Stimulated activated CD8-positive, alpha-beta memory T cell treated with anti-CD3 and anti-CD28 coated beads, Interleukin-15, amount 100 ng/mL, for 4 hours (primary cell): Measurements from ENCODE around the gene ISX.
"Not testable (repeated sequence)": the region's sequence is repeated elsewhere in the genome, so short reads cannot be mapped to it uniquely, and the experiment has no call there.

Experiments
- DNase-seq, 2 donors: peaks; one replicate each; pipeline ENCODE4 v3.0.0-alpha.2; 2020; ENCODE audit warnings: low read depth in 2 of 2

The ISX gene

GRCh38 chr22:35065796-35066218, at the start of gene ISX:
Gene ISX, plus strand, starts transcription at chr22:35066158. Its CDS starts 930 bp downstream, at chr22:35067088.
- no peak for DNase-seq

GRCh38 chr22:35016909-35017308, 49.0 kb upstream of the ISX start:
- DNase-seq, result no peak

- DNase-seq, result no peak
These were observed 47.0 kb upstream of the ISX start for GRCh38 chr22:35018995-35019394.

GRCh38 chr22:35020517-35020916, 45.4 kb upstream of the ISX start:
- no peak for DNase-seq

GRCh38 chr22:35021161-35021560, 44.8 kb upstream of the ISX start:
- no peak for DNase-seq

DNA sequence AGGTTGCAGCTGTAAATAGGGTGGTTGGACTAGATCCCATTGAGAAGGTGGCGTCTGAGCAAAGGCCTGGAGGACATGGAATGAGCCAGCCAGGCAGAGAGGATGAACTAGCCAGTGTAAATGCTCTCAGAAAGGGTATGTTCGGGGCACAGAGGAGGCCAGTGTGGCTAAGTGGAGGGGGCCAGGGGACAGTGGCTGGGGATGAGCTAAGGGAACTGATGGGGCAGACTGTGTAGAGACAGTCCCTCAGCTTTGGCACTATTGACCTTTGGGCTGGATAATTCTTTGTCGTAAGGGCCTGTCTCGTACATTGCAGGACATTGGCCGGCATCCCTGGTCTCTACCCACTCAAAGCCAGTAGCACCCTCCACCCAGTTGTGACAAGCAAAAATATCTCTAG, 43.7 kb upstream of the ISX start:
- DNase-seq, result no peak

GRCh38 chr22:35023692-35024363, 42.1 kb upstream of the ISX start:
- DNase-seq, result no peak

- DNase-seq, result no peak
These were observed 41.6 kb upstream of the ISX start for GRCh38 chr22:35024364-35024692.

DNA sequence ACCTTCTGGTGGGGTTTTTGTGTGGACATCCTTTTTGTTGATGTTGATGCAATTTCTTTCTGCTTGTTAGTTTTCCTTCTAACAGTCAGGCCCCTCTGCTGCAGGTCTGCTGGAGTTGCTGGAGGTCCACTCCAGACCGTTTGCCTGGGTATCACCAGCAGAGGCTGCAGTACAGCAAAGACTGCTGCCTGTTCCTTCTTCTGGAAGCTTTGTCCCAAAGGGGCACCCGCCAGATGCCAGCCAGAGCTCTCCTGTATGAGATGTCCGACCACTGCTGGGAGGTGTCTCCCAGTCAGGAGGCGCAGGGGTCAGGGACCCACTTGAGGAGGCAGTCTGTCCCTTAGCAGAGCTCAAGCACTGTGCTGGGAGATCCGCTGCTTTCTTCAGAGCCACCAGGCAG, 35.8 kb upstream of the ISX start:
- not testable (repeated sequence) for DNase-seq

DNA sequence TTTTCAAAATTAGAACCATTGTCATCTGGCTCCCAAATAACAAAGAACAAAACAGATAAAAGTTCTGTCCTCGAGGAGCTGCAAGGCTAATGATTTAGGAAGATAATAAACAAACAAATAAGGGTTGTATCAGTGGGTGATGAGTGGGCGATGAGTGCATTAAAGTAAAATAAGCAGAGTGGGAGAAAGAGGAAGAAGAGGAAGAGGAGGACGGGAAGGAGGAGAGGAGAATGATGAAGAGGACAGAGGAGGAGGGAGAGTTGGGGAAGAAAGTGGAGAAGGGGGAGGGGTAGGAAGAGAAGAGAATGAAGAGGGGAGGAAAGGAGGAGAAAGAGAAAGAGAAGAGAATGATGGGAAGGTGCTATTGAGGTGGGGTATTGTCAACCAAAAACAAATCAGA, 33.4 kb upstream of the ISX start:
- DNase-seq, result no peak

DNA sequence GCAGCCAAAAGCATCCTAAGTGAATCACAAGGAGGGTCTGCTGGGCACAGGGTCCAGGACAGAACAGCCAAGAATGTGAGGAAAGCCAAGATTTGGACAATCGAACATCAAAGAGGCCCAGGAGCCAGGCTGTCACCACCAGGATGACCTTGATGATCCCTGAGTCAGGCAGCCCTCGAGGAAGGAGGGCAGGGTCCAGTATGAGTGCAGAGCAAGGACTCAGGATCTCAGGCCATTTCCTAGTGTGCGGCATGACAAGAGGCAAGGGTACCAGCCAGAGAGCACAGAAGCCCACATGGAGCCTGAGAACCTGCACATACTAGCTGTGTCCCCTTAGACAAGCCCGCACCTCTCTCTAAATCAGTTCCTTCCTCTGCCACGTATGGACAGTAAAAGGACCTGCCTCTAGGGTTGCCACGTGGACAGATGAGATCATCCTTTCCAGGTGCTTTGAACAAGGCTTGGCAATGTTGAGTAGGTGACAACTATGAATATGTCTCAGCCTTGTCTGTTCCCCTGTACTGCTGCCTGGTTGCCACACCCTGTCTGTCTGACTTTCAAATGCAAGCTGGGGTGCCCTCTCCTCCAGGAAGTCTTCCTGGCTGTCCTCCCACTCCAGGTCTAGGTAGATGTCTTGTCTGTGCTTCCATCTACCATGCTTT, 32.2 kb upstream of the ISX start:
- no peak for DNase-seq

GRCh38 chr22:35034963-35035362, 31.0 kb upstream of the ISX start:
- no peak for DNase-seq

- DNase-seq, result no peak
These were observed 28.9 kb upstream of the ISX start for GRCh38 chr22:35037089-35037488.

DNA sequence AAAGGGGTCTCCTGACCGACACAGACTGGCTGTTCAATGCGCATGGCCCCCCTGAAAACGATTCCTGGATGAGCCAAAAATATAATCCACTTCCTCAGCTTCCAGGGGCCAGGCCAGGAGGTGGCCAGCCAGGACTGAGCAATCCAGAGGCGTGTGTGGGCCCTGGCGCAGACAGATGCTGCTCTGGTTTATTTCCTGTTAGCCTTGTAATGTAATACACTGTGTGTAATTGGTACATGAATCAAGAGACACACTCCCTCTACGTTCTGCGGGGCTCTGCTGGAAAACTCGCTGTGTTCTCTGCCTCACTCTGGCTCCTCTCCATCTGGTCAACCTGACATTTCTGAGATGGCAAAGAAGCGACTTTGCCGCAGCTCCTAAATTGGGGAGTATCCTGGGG, 26.3 kb upstream of the ISX start:
- no peak for DNase-seq

GRCh38 chr22:35043252-35043933, 22.6 kb upstream of the ISX start:
- no peak for DNase-seq

- no peak for DNase-seq
These were observed 22.0 kb upstream of the ISX start for GRCh38 chr22:35043934-35044319.

GRCh38 chr22:35044607-35045390, 21.2 kb upstream of the ISX start:
- no peak for DNase-seq

- no peak for DNase-seq
These were observed 20.5 kb upstream of the ISX start for GRCh38 chr22:35045451-35045850.

GRCh38 chr22:35046744-35047462, 19.1 kb upstream of the ISX start:
- DNase-seq, result no peak

- not testable (repeated sequence) for DNase-seq
These were observed 15.9 kb upstream of the ISX start for GRCh38 chr22:35050038-35050437.

DNA sequence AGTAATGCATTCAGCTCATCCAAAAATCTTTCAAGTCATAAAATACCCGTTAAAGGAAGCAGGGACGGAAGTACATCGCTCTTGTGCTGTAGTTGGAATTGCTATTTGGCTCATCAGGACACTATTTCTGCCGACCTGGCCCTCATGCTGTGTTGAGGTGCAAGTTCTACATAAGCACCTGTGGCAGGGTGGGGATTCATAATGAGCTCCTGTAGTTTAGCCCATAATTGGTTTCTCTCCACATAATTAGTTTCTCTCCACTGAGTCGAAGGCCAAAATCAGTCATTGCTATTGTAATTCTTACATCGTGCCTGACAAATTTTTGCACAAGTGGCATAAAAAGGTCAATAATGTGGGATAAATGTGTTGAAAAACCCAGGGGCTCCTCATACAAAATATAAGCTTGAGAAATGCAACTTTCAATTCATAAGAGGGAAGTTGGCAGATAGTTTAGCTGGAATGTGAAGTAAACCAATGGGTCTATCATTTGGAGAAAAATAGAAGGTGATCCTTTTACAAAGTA, 14.9 kb upstream of the ISX start:
- no peak for DNase-seq

- DNase-seq, result no peak
These were observed 14.2 kb upstream of the ISX start for GRCh38 chr22:35051791-35052190.
